H1 (cell line): ENCODE results near the gene KCTD10. TPM values are rescaled to one million over a fixed set of nuclear protein-coding genes. Genes with fewer than 3 reads are reported as not detected.

Experiments
- CTCF ChIA-PET: fragments of 300-600 bp; sonication (Branson Sonifier 250); formaldehyde crosslinking; loops from one replicate; lab custom pipeline; 2021; ENCODE audit not compliant: partially characterized antibody; lab: Charles Lee
- POLR2A ChIA-PET: fragments of 300-600 bp; sonication (Branson Sonifier 250); formaldehyde crosslinking; loops from one replicate; lab custom pipeline; 2021; ENCODE audit warnings: inconsistent platforms; ENCODE audit not compliant: partially characterized antibody; lab: Charles Lee
- DNase-seq, 2 experiments: peaks; one replicate each; pipeline versions ENCODE4 v3.0.0 to v3.0.0-alpha.2; 2010 to 2022; ENCODE audit warnings: low spot score in 2 of 2, low read depth in 1 of 2, mixed read lengths in 1 of 2
- FAIRE-seq: peaks from 2 replicates; lab custom pipeline; 2011; peaks lifted over from hg19 to GRCh38; lab: Jason Lieb, UNC
- H2AFZ ChIP-seq: 2 replicates; pipeline ENCODE4 v1.8.1; 2012; ENCODE audit warnings: low read length, inconsistent platforms
- H2AK5ac ChIP-seq: 2 replicates; pipeline ENCODE4 v1.6.1; 2013; ENCODE audit warnings: low read depth, low read length
- H2BK120ac ChIP-seq: replicated peaks from 2 replicates; pipeline ENCODE3; 2013; ENCODE audit warnings: low read depth, low read length, inconsistent platforms
- H2BK12ac ChIP-seq: 2 replicates; pipeline ENCODE4 v1.6.1; 2013; ENCODE audit warnings: low read depth, low read length
- H2BK15ac ChIP-seq: 2 replicates; pipeline ENCODE4 v1.6.1; 2013; ENCODE audit warnings: low read length
- H2BK20ac ChIP-seq: 2 replicates; pipeline ENCODE4 v1.6.1; 2013; ENCODE audit warnings: low read length
- H2BK5ac ChIP-seq: 2 replicates; pipeline ENCODE4 v1.6.1; 2013; ENCODE audit warnings: low read depth, low read length
- H3K14ac ChIP-seq: 2 replicates; pipeline ENCODE4 v1.6.1; 2013; ENCODE audit warnings: inconsistent platforms; ENCODE audit not compliant: insufficient read length
- H3K18ac ChIP-seq: 2 replicates; pipeline ENCODE4 v1.6.1; 2013; ENCODE audit warnings: low read length; ENCODE audit errors: extremely low read depth
- H3K23ac ChIP-seq: 2 replicates; pipeline ENCODE4 v1.6.1; 2013; ENCODE audit warnings: inconsistent platforms; ENCODE audit not compliant: insufficient read length
- H3K23me2 ChIP-seq: 2 replicates; pipeline ENCODE4 v1.6.1; 2013; ENCODE audit warnings: low read depth, low read length
- H3K27ac ChIP-seq: 2 replicates; pipeline ENCODE4 v1.6.1; 2011; ENCODE audit warnings: low read depth, low read length, inconsistent platforms
- H3K27me3 ChIP-seq, 4 experiments: replicated peaks in 1 of 4; 1 replicate in 1 of 4; 2 replicates in 3 of 4; pipeline versions ENCODE4 v1.6.1 to v1.8.1; 2011 to 2013; ENCODE audit warnings: low read length in 3 of 4, mild to moderate bottlenecking in 3 of 4, inconsistent platforms in 2 of 4, mixed read lengths in 2 of 4, moderate library complexity in 1 of 4; ENCODE audit not compliant: control insufficient read depth in 3 of 4, insufficient read depth in 3 of 4; ENCODE audit errors: extremely low read depth in 1 of 4
- H3K36me3 ChIP-seq, 4 experiments: 2 replicates each; pipeline versions ENCODE4 v1.6.1 to v1.8.1; 2011 to 2013; ENCODE audit warnings: mild to moderate bottlenecking in 4 of 4, low read length in 3 of 4, moderate library complexity in 2 of 4, control low read depth in 1 of 4, inconsistent platforms in 1 of 4; ENCODE audit not compliant: insufficient read depth in 4 of 4, control insufficient read depth in 2 of 4
- H3K4ac ChIP-seq: replicated peaks from 2 replicates; pipeline ENCODE3; 2013; ENCODE audit warnings: low read length, low read depth, mixed read lengths, inconsistent platforms; ENCODE audit not compliant: insufficient read length
- H3K4me1 ChIP-seq, 4 experiments: replicated peaks in 1 of 4; 1 replicate in 1 of 4; 2 replicates in 3 of 4; pipeline versions ENCODE4 v1.6.1 to v1.8.1; 2011 to 2013; ENCODE audit warnings: low read length in 3 of 4, inconsistent platforms in 2 of 4, mixed read lengths in 1 of 4; ENCODE audit not compliant: insufficient read depth in 4 of 4, control insufficient read depth in 3 of 4
- H3K4me2 ChIP-seq, 2 experiments: 2 replicates each; pipeline versions ENCODE4 v1.6.1 to v1.8.1; 2011 to 2013; ENCODE audit warnings: low read depth in 2 of 2, low read length in 2 of 2, control low read depth in 1 of 2, inconsistent platforms in 1 of 2, mild to moderate bottlenecking in 1 of 2; ENCODE audit not compliant: insufficient read depth in 1 of 2
- H3K4me3 ChIP-seq, 4 experiments: fragments of 200-600, 300-600 bp in 1 of 4; sonication (generic), shearing (Covaris generic), sonication (Bioruptor Twin) in 1 of 4; 2 replicates each; pipeline versions ENCODE4 v1.5.1 to v1.8.1; 2011 to 2016; ENCODE audit warnings: low read length in 4 of 4, low read depth in 3 of 4, control low read depth in 2 of 4, inconsistent platforms in 2 of 4, mild to moderate bottlenecking in 2 of 4, mixed read lengths in 1 of 4, moderate library complexity in 1 of 4; ENCODE audit not compliant: insufficient read depth in 2 of 4; ENCODE audit errors: extremely low read depth in 1 of 4
- H3K56ac ChIP-seq: replicated peaks from 2 replicates; pipeline ENCODE3; 2013; ENCODE audit warnings: low read depth, mild to moderate bottlenecking, mixed read lengths, low read length, inconsistent platforms; ENCODE audit not compliant: insufficient read length
- H3K79me1 ChIP-seq: 2 replicates; pipeline ENCODE4 v1.6.1; 2013; ENCODE audit warnings: low read depth, low read length, control low read depth
- H3K79me2 ChIP-seq, 2 experiments: 2 replicates each; pipeline versions ENCODE4 v1.6.1 to v1.8.1; 2012 to 2013; ENCODE audit warnings: low read length in 2 of 2, mild to moderate bottlenecking in 2 of 2, inconsistent platforms in 1 of 2; ENCODE audit not compliant: insufficient read depth in 2 of 2, control insufficient read depth in 1 of 2
- H3K9ac ChIP-seq, 4 experiments: replicated peaks in 1 of 4; 1 replicate in 1 of 4; 2 replicates in 3 of 4; pipeline versions ENCODE4 v1.6.1 to v1.8.1; 2011 to 2013; ENCODE audit warnings: low read depth in 3 of 4, low read length in 3 of 4, control low read depth in 2 of 4, mild to moderate bottlenecking in 2 of 4, moderate library complexity in 2 of 4, inconsistent platforms in 1 of 4; ENCODE audit errors: extremely low read depth in 1 of 4
- H3K9me3 ChIP-seq, 2 experiments: 2 replicates each; pipeline versions ENCODE4 v1.6.1 to v1.8.1; 2012 to 2013; ENCODE audit warnings: mild to moderate bottlenecking in 2 of 2, moderate library complexity in 2 of 2, control low read depth in 1 of 2, inconsistent platforms in 1 of 2, low read depth in 1 of 2, low read length in 1 of 2, mixed read lengths in 1 of 2; ENCODE audit not compliant: insufficient read depth in 2 of 2
- H4K20me1 ChIP-seq, 2 experiments: replicated peaks in 1 of 2; 2 replicates each; pipeline versions ENCODE3 to v1.8.1; 2011 to 2013; ENCODE audit warnings: inconsistent platforms in 2 of 2, low read length in 2 of 2, mild to moderate bottlenecking in 1 of 2; ENCODE audit not compliant: insufficient read depth in 2 of 2, control insufficient read depth in 1 of 2
- H4K5ac ChIP-seq: 2 replicates; pipeline ENCODE4 v1.6.1; 2013; ENCODE audit warnings: low read length, low read depth, mixed read lengths, inconsistent platforms; ENCODE audit not compliant: insufficient read length
- H4K8ac ChIP-seq: 2 replicates; pipeline ENCODE4 v1.8.0; 2013; ENCODE audit warnings: mild to moderate bottlenecking, moderate library complexity, low read length, inconsistent platforms; ENCODE audit not compliant: insufficient read depth; ENCODE audit errors: extremely low read depth
- H4K91ac ChIP-seq: replicated peaks from 2 replicates; pipeline ENCODE3; 2013; ENCODE audit warnings: low read length, mixed read lengths, inconsistent platforms; ENCODE audit not compliant: insufficient read length
- BACH1 ChIP-seq: IDR thresholded peaks from 2 replicates; pipeline ENCODE4 v1.6.1; 2012; ENCODE audit warnings: low read length, improper control_type of control experiment
- CTCF ChIP-seq, 3 experiments: IDR thresholded peaks; 1 replicate in 2 of 3; 2 replicates in 1 of 3; pipeline versions ENCODE4 v1.5.1 to v1.6.1; 2011; ENCODE audit warnings: low read length in 3 of 3, mild to moderate bottlenecking in 3 of 3, inconsistent platforms in 2 of 3, low read depth in 1 of 3, moderate library complexity in 1 of 3; ENCODE audit not compliant: insufficient read depth in 1 of 3; ENCODE audit errors: control extremely low read depth in 1 of 3
- RAD21 ChIP-seq, 2 experiments: IDR thresholded peaks in 1 of 2; conservative IDR thresholded peaks in 1 of 2; 2 replicates each; pipeline ENCODE4 v1.6.1; 2011; ENCODE audit warnings: low read depth in 2 of 2, low read length in 2 of 2, improper control_type of control experiment in 1 of 2, inconsistent platforms in 1 of 2, mild to moderate bottlenecking in 1 of 2, moderate library complexity in 1 of 2
- WGBS, 2 experiments: shearing (Covaris generic) in 1 of 2; methylation state at CpG; one replicate each; pipeline versions ENCODE4 v1.1.6 to v1.1.7; 2013 to 2015; ENCODE audit warnings: low lambda C conversion rate in 2 of 2, mixed read lengths in 2 of 2, inconsistent platforms in 1 of 2, low coverage in 1 of 2, missing lambda C conversion rate in 1 of 2; ENCODE audit not compliant: insufficient replicate concordance in 2 of 2, insufficient coverage in 1 of 2, insufficient read length in 1 of 2; ENCODE audit errors: extremely low coverage in 1 of 2, missing lambda C conversion rate in 1 of 2; 5-methylcytosine and 5-hydroxymethylcytosine counted together
- polyA plus RNA-seq, 7 experiments: library from polyadenylated mRNA; depleted of rRNA in 3 of 7; stranded (reverse) in 5 of 7; unstranded in 2 of 7; fragments of >200 nt in 5 of 7; fragments of 200-250 nt in 2 of 7; gene quantifications; 1 replicate in 5 of 7; 2 replicates in 1 of 7; 4 replicates in 1 of 7; pipeline versions ENCODE4 v1.2.1 to v1.2.3, GENCODE V29; 2011 to 2013; ENCODE audit warnings: missing spikeins in 2 of 7, mixed read lengths in 2 of 7
- total RNA-seq: library from RNA; stranded (reverse); fragmentation: NEBNext Ultra II Directional; extraction: Animal tissue kit (Norgen Biotek cat#: 25700); gene quantifications from 2 replicates; pipeline ENCODE4 v1.2.1, GENCODE V29; 2021

The KCTD10 gene
- total and polyA plus RNA-seq, 2 of the 8 experiments (the other 6 are each of a cell fraction or from before 2014, with no cell fraction given), result 45.3 to 52.4 TPM

DNA sequence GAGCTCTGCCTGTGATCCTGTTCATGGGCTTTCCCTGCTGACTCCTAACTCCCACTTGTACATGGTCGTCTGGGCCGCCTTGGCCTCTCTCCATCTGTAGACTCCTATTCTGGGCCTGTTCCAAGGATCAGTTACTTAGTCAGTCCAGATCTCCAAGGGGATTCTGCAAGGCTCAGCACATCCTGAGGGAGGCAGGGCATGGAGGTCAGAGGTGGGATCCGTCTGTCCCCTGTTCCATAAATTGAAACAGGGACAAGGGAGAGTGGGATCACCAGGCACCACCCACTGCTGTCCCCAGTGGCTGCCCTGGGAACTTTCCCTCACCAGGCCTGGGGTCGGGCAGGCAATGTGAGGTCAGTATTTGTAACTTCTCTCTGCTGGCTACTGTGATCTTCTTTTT is 43.5 kb downstream of the KCTD10 start:
- FAIRE-seq, result no peak
- H3K9ac ChIP-seq, result no peak overlapping the region
- 84% methylated on average over 4 of the region's 4 CpGs; no CpG with 5 or more reads in 1 of the 2 experiments for WGBS, 2 experiments
- H3K18ac ChIP-seq, result no peak overlapping the region
- no peak overlapping the region for H4K5ac ChIP-seq
- no peak overlapping the region for H4K8ac ChIP-seq
- no peak overlapping the region for H4K91ac ChIP-seq
- no peaks in the 10 kb centered on the region for H3K27me3 ChIP-seq
- H2BK5ac ChIP-seq, result no peak overlapping the region
- H3K36me3 ChIP-seq, result no peaks in the 10 kb centered on the region
- no peak overlapping the region for H2AFZ ChIP-seq
- H2BK12ac ChIP-seq, result no peak overlapping the region
- H2BK120ac ChIP-seq, result peak overlapping the region; percentile 4
- no peak overlapping the region for H3K14ac ChIP-seq
- no peaks in the 10 kb centered on the region for H3K79me2 ChIP-seq
- H4K20me1 ChIP-seq, result no peaks in the 10 kb centered on the region
- TF ChIP-seq RAD21 (IDR thresholded peaks at IDR 0.05 in 1 of 2, conservative IDR thresholded peaks at IDR 0.05 in 1 of 2; ENCODE audit: low read depth in 2 of 2, low read length in 2 of 2) (peak in 1 of 2 experiments; percentile 14; a peak in 2 of 4 replicates), BACH1 (no peak), CTCF (IDR thresholded peaks at IDR 0.05; ENCODE audit: control extremely low read depth in 1 of 3, insufficient read depth in 1 of 3, low read depth in 1 of 3, low read length in 3 of 3) (peak; percentile 49 to 82 (median 73); a peak in 3 of 4 replicates)
- TF ChIP-seq, all 59 proteins: peak for 2
- H3K9me3 ChIP-seq, result no peaks in the 10 kb centered on the region
- H3K27ac ChIP-seq, result no peak overlapping the region
- H3K79me1 ChIP-seq, result no peaks in the 10 kb centered on the region
- no peak overlapping the region for H2AK5ac ChIP-seq
- no peak overlapping the region for H3K4ac ChIP-seq
- no peak overlapping the region for H2BK15ac ChIP-seq
- H3K56ac ChIP-seq, result no peak overlapping the region
- ChIA-PET POLR2A (interaction anchor here (1.1 to 1.6 kb wide), 3 partner anchors 11 to 109 kb away, joined by 3 to 9 read pairs (median 3); no protein-coding TSS in a partner anchor), CTCF (interaction anchor here (0.6 to 12.4 kb wide), 33 partner anchors 11 to 362 kb away, joined by 3 to 245 read pairs (median 4); partner anchors contain the start of genes KCTD10 and UBE3B)
- no peaks in the 10 kb centered on the region for H3K23me2 ChIP-seq
- no peak overlapping the region for H3K4me2 ChIP-seq
- H3K23ac ChIP-seq, result no peak overlapping the region
- peak in 1 of 2 experiments; percentile 59 for DNase-seq
- no peak overlapping the region for H2BK20ac ChIP-seq
- peaks cover 9 to 16% (median 11%) of the 10 kb centered on the region in 4 experiments for H3K4me1 ChIP-seq
- no peak overlapping the region for H3K4me3 ChIP-seq
